Karpas-422 (cell line): ENCODE measurements around the gene STMN3. TPM values are rescaled to one million over a fixed set of nuclear protein-coding genes. Genes with fewer than 3 reads are reported as not detected.
"Not testable (repeated sequence)": the region's sequence is repeated elsewhere in the genome, so short reads cannot be mapped to it uniquely, and the experiment has no call there.

ENCODE experiments used
- DNase-seq: peaks from one replicate; pipeline ENCODE4 v3.0.0-alpha.2; 2015
- H2AFZ ChIP-seq: fragments of 200-600 bp; sonication (generic); 2 replicates; pipeline ENCODE4 v1.6.1; 2014; ENCODE audit warnings: antibody characterized with exemption, low read length, mixed read lengths
- H3K27ac ChIP-seq: fragments of 200-600 bp; sonication (generic); 2 replicates; pipeline ENCODE4 v1.5.1; 2014; ENCODE audit warnings: mild to moderate bottlenecking, low read length, moderate library complexity
- H3K27me3 ChIP-seq: fragments of 200-600 bp; sonication (generic); 2 replicates; pipeline ENCODE4 v1.6.1; 2014; ENCODE audit warnings: low read length, mixed read lengths
- H3K36me3 ChIP-seq: fragments of 200-600 bp; sonication (generic); 2 replicates; pipeline ENCODE4 v1.6.1; 2014; ENCODE audit warnings: low read length, mixed read lengths; ENCODE audit not compliant: insufficient read depth
- H3K4me1 ChIP-seq: fragments of 200-600 bp; sonication (generic); 2 replicates; pipeline ENCODE4 v1.6.1; 2014; ENCODE audit warnings: mild to moderate bottlenecking, low read length, mixed read lengths
- H3K4me2 ChIP-seq: fragments of 200-600 bp; sonication (generic); 2 replicates; pipeline ENCODE4 v1.6.1; 2014; ENCODE audit warnings: low read length, low read depth, mild to moderate bottlenecking; ENCODE audit not compliant: poor library complexity, severe bottlenecking
- H3K4me3 ChIP-seq: fragments of 200-600 bp; sonication (generic); 2 replicates; pipeline ENCODE4 v1.5.1; 2014; ENCODE audit warnings: mild to moderate bottlenecking, antibody characterized with exemption, low read length, mixed read lengths
- H3K79me2 ChIP-seq: fragments of 200-600 bp; sonication (generic); 2 replicates; pipeline ENCODE4 v1.6.1; 2014; ENCODE audit warnings: mild to moderate bottlenecking, low read length, mixed read lengths
- H3K9ac ChIP-seq: fragments of 200-600 bp; sonication (generic); 2 replicates; pipeline ENCODE4 v1.6.0; 2014; ENCODE audit warnings: low read length
- H3K9me2 ChIP-seq: fragments of 200-600 bp; sonication (generic), shearing (Covaris generic); replicated peaks from 2 replicates; pipeline ENCODE4 v1.6.0; 2014; ENCODE audit warnings: mild to moderate bottlenecking, low read length, moderate library complexity; ENCODE audit not compliant: insufficient read depth
- H3K9me3 ChIP-seq: fragments of 300-700, 200-600 bp; sonication (generic); 2 replicates; pipeline ENCODE4 v1.6.1; 2014; ENCODE audit warnings: low read length, mixed read lengths
- H4K20me1 ChIP-seq: fragments of 200-600 bp; sonication (generic); 2 replicates; pipeline ENCODE4 v1.6.1; 2014; ENCODE audit warnings: mild to moderate bottlenecking, antibody characterized with exemption, low read length, low read depth; ENCODE audit not compliant: insufficient read depth
- total RNA-seq: library from RNA; depleted of rRNA; stranded (reverse); fragments of >200 nt; shearing (Covaris generic); gene quantifications from 2 replicates; pipeline ENCODE4 v1.2.3, GENCODE V29; 2014; ENCODE audit warnings: low replicate concordance

The STMN3 gene
- total RNA-seq, 1 experiment from 2014 or later: 1.4 TPM

DNA sequence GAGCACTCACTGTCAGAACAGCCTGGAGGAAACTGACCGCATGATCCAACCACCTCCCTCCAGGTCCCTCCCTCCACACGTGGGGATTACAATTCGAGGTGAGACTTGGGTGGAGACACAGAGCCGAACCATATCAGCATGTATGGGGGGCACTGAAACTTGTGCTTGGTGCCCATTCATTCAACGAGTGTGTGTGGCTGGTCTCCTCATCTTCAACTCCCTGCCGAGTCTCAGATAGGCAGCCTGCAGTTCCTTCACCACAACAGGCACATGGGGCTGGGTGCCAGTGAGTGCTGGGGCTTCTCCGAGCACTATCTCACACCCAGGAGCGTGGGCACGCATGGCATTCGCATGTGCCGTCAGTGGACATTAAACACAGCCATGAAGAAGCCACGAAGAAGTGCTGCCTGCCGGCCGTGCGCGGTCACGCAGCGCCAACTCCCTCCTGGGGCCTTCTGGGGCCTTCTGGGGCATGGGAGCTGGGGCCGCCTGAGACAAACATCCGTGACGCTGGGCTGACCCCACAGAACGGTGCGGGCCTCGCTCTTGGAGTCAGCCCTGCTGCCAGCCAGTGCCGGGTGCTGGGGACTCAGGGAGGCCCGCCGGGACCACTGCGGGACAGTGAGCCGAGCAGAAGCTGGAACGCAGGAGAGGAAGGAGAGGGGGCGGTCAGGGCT lies 4.2 kb upstream of the STMN3 start:
- no peaks in the 10 kb centered on the region for H3K9me2 ChIP-seq

DNA sequence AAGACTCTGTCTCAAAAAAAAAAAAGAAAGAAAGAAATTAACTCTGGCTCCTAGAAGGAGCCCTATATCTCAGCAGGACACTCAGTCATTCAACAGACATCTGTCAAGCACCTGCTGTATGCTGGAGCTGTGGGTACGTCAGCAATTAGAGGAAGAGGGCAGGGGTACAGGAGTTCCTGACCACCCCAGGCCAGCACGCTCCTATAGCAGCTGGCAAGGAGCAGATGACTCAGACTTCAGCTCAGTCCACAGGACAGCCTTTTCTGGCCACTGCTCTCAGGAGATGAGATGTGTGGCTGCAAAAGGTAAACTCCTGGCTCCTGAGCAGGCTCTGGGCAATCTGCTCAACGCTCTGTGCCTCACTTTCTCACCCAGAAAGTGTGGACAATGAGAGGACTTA lies 3.2 kb upstream of the STMN3 start:
- H3K9me3 ChIP-seq: no peaks in the 10 kb centered on the region
- peaks cover 18% of the 10 kb centered on the region for H3K4me1 ChIP-seq
- no peaks in the 10 kb centered on the region for H3K9me2 ChIP-seq
- no peak for DNase-seq
- H3K79me2 ChIP-seq: peaks cover 16% of the 10 kb centered on the region
- H3K27ac ChIP-seq: no peak overlapping the region
- H3K27me3 ChIP-seq: no peaks in the 10 kb centered on the region
- no peak overlapping the region for H3K9ac ChIP-seq
- H3K4me3 ChIP-seq: no peak overlapping the region
- H2AFZ ChIP-seq: no peak overlapping the region
- no peaks in the 10 kb centered on the region for H4K20me1 ChIP-seq
- H3K36me3 ChIP-seq: no peaks in the 10 kb centered on the region
- no peak overlapping the region for H3K4me2 ChIP-seq

More for the DNA sequence above, 4.2 kb upstream of the STMN3 start:
- no peaks in the 10 kb centered on the region for H4K20me1 ChIP-seq
- 0 out of 2 replicates have a peak overlapping the region, but pooled peaks have one; percentile 41 for H3K27ac ChIP-seq
- peak overlapping the region; percentile 93 for H3K9ac ChIP-seq
- H3K4me3 ChIP-seq: peak overlapping the region; percentile 98
- H3K4me1 ChIP-seq: peaks cover 18% of the 10 kb centered on the region
- H3K27me3 ChIP-seq: no peaks in the 10 kb centered on the region
- H3K36me3 ChIP-seq: no peaks in the 10 kb centered on the region
- DNase-seq: peak; percentile 61
- peak overlapping the region; percentile 91 for H3K4me2 ChIP-seq
- no peaks in the 10 kb centered on the region for H3K9me3 ChIP-seq
- peaks cover 16% of the 10 kb centered on the region for H3K79me2 ChIP-seq
- peak overlapping the region; percentile 92 for H2AFZ ChIP-seq

- no peaks in the 10 kb centered on the region for H3K9me2 ChIP-seq
- no peak for DNase-seq
- no peaks in the 10 kb centered on the region for H3K27me3 ChIP-seq
- H3K27ac ChIP-seq: no peak overlapping the region
- no peaks in the 10 kb centered on the region for H3K9me3 ChIP-seq
- no peak overlapping the region for H3K4me3 ChIP-seq
- H2AFZ ChIP-seq: no peak overlapping the region
- no peak overlapping the region for H3K4me2 ChIP-seq
- H3K9ac ChIP-seq: no peak overlapping the region
- no peaks in the 10 kb centered on the region for H4K20me1 ChIP-seq
- no peaks in the 10 kb centered on the region for H3K36me3 ChIP-seq
- H3K79me2 ChIP-seq: peaks cover 14% of the 10 kb centered on the region
- peaks cover 18% of the 10 kb centered on the region for H3K4me1 ChIP-seq
Observed at GRCh38 chr20:63655249-63655648, 2.0 kb upstream of the STMN3 start.

DNA sequence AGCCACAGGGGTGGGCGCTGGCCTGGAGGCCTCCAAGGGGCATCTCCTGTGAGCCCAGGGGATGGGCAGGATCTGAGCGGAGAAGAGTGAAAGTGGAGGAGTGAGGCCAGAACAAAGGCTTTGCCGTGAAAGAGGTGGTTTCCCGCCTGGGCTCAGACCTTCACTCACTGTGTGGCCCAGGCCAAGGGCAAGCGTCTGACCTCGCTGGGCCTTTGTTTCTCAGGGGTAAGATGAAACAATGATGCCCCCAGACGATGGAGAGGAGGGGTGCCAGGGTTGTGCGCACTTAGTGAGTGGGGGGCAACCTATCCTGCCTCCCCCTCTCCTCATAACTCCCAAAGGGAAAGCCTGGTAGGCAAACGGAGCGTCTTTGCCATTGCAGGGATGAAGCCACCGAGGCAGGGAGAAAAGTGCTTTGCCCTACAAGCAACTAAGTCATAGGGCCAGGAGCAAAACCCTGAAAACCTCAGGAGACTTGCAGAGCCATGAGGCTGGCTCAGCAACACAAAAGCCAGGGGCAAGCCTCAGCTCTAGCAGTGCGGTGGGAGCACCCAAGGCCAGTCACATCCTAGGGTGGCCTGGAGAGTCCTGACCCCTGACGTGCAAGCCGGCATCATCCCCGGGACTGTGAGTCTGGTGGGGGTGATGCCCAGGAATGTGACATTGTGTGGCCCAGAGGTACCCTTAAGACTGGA lies 897 bp upstream of the STMN3 start:
- no peak overlapping the region for H3K4me3 ChIP-seq
- H3K27me3 ChIP-seq: no peaks in the 10 kb centered on the region
- H3K4me2 ChIP-seq: no peak overlapping the region
- DNase-seq: no peak
- no peaks in the 10 kb centered on the region for H3K36me3 ChIP-seq
- H3K9me3 ChIP-seq: no peaks in the 10 kb centered on the region
- H2AFZ ChIP-seq: no peak overlapping the region
- H3K9me2 ChIP-seq: no peaks in the 10 kb centered on the region
- H3K9ac ChIP-seq: no peak overlapping the region
- H3K4me1 ChIP-seq: peaks cover 12% of the 10 kb centered on the region
- peaks cover 6% of the 10 kb centered on the region for H3K79me2 ChIP-seq
- H3K27ac ChIP-seq: no peak overlapping the region
- no peaks in the 10 kb centered on the region for H4K20me1 ChIP-seq

GRCh38 chr20:63652192-63652980 lies 838 bp downstream of the STMN3 start:
- no peak for DNase-seq
- Histone ChIP-seq H3K4me3 (no peak overlapping the region), H3K27ac (no peak overlapping the region), H3K9ac (no peak overlapping the region), H3K36me3 (no peaks in the 10 kb centered on the region), H3K27me3 (no peaks in the 10 kb centered on the region), H3K79me2 (no peaks in the 10 kb centered on the region), H4K20me1 (no peaks in the 10 kb centered on the region), H3K9me3 (no peaks in the 10 kb centered on the region), H3K9me2 (no peaks in the 10 kb centered on the region), H2AFZ (no peak overlapping the region), H3K4me2 (no peak overlapping the region), H3K4me1 (peaks cover 3% of the 10 kb centered on the region)

DNA sequence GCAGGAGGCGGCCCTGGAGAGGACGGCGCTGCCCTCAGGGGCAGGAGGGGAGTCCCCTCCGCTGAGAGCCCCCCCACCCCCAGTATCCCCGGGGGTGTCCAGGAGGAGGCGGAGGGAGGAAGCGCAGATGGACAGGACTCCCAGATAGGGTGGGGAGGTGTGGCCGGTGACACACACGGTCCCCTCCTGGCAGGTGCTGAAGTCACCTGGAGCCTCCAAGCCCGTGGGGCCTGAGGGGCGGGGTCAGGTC lies 1.4 kb downstream of the STMN3 start:
- Histone ChIP-seq H3K9me3 (no peaks in the 10 kb centered on the region), H4K20me1 (no peaks in the 10 kb centered on the region), H3K9ac (no peak overlapping the region), H3K4me3 (no peak overlapping the region), H3K27me3 (no peaks in the 10 kb centered on the region), H3K79me2 (no peaks in the 10 kb centered on the region), H3K27ac (no peak overlapping the region), H3K4me2 (no peak overlapping the region), H3K36me3 (no peaks in the 10 kb centered on the region), H2AFZ (no peak overlapping the region), H3K9me2 (no peaks in the 10 kb centered on the region), H3K4me1 (no peaks in the 10 kb centered on the region)
- no peak for DNase-seq

- H3K9me3 ChIP-seq, H4K20me1 ChIP-seq, H3K9me2 ChIP-seq, H3K79me2 ChIP-seq, H3K36me3 ChIP-seq, H3K4me3 ChIP-seq, H3K9ac ChIP-seq, DNase-seq, H3K4me1 ChIP-seq, H3K27me3 ChIP-seq, H3K27ac ChIP-seq, H3K4me2 ChIP-seq, H2AFZ ChIP-seq: not testable (repeated sequence)
Observed at GRCh38 chr20:63650486-63650885, 2.7 kb downstream of the STMN3 start.

DNA sequence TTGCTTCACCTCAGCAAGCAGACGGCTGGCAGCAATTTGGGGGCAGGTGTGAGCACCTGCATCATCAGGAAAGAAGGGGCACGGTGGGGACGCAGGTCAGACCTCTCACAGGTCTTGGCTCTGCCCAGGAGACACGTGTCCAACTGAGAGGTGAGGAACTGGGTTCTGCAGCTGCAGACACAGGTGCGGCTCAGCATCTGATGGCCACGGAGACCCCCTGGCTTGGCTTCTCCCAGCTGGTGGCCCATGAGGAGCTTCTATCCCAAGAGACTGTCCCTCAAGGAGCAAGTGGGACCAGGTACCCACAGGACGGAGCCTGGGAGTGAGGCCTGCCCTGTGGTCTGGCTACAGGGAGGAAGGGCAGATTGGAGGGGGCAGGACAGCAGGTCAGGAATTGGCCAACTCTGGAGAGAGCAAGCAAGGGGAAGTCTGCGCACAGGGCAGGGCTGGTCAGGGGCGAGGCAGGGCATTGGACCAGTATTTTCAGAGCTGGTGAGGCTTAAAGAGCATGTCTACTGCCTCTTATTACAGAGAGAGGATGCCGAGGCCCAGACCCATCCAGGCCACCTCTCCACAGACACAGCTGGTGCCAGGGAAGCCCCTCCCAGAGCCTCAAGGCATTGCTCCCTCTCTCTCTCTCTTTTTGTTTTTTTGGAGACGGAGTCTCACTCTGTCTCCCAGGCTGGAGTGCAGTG lies 4.2 kb downstream of the STMN3 start:
- Histone ChIP-seq H3K9me2 (no peaks in the 10 kb centered on the region), H3K27ac (no peak overlapping the region), H3K4me1 (no peaks in the 10 kb centered on the region), H3K9me3 (no peaks in the 10 kb centered on the region), H4K20me1 (no peaks in the 10 kb centered on the region), H2AFZ (no peak overlapping the region), H3K9ac (no peak overlapping the region), H3K4me2 (no peak overlapping the region), H3K36me3 (no peaks in the 10 kb centered on the region), H3K4me3 (no peak overlapping the region), H3K27me3 (no peaks in the 10 kb centered on the region), H3K79me2 (no peaks in the 10 kb centered on the region)
- DNase-seq: no peak
